NAMALWA (cell line): ENCODE data around the gene LSM12.

Experiments used
- DNase-seq: peaks from one replicate; pipeline ENCODE4 v3.0.0-alpha.2; 2015; ENCODE audit warnings: low spot score

The LSM12 gene

GRCh38 chr17:44095647-44096496, 29.4 kb upstream of the LSM12 start:
- DNase-seq: peak; percentile 56

DNA sequence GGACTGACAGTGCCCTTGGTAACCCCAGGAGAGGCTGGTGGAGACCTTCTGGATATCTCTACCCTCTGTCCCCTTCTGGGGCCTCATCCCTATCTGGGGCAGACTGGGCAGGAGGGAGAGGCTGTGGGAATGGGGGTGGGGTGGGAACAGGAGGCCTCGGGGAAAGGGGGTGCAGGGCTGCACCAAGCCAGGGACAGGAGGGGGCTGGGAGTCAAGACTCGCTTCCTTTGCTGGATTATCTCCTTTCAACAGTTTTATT, 28.8 kb upstream of the LSM12 start:
- DNase-seq: no peak

GRCh38 chr17:44094701-44095387, 28.4 kb upstream of the LSM12 start:
- no peak for DNase-seq

GRCh38 chr17:44093231-44093900, 26.9 kb upstream of the LSM12 start:
- DNase-seq: no peak

DNA sequence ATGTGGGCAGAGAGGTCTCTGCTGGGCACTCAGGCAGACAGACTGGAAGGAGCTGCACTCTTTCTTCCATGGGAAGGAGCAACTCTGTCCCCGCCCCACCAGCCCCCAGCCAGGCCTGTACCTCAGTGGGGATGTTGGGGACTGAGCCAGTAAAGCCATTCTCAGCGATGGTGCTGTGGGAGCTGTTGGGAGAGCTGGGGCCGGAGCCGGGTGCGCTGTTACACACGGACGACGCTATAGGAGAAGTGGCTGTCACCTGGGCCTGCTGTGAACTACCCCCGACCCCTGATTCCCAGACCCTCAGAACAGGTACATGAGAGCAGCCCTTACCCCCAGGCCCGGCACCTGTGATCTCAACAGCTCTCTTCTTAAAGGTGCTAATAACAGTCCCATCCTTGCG, 25.6 kb upstream of the LSM12 start:
- DNase-seq: no peak

- no peak for DNase-seq
These were observed 24.9 kb upstream of the LSM12 start for GRCh38 chr17:44091200-44091997.

- no peak for DNase-seq
These were observed 21.8 kb upstream of the LSM12 start for GRCh38 chr17:44088254-44088653.

GRCh38 chr17:44087319-44087718, 20.8 kb upstream of the LSM12 start:
- no peak for DNase-seq

DNA sequence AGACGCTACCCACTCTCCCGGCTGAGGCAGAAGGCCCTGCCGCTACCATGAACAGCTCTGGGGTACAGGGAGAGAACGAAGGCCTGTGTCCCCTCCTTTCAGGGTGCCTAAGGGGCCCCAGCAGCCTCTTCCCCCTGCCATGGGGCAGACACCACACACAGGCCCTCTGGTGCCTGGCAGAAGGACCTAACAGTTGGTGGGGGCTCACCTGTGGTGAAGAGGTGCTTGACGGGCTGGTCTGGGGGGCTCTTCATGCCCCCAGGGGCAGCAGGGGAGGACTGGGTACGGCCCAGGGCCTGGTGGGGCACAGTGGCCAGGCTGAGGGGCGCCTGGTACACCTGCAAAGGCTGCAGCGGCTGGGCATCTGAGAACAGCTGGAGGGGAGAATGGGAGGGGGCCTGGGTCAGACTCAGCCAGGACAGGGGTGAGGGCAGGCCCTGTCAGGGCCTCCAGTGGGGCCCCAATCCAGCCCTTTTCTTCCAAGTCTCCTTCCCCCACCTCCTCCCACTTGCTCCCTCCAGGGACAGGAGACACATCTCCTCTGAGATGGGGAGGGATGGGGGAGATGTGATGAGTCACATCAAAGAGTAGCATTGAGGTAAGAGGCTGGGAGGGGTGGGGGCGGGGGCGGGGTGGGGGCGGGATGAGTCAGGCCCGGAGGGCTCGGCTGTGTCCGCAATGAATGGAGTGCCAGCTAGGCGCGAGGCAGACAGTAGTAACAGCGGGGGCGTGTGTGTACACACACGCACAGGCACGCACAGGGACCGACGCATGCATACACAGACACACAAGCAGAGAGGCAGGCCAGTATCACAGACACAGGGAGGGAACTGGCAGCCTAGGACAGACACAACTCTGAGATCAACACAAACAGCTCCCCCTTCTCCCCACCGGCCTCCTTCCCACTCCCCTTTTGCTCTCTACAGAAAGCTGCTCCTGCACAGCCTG, 20.2 kb upstream of the LSM12 start:
- no peak for DNase-seq

GRCh38 chr17:44085908-44086307, 19.4 kb upstream of the LSM12 start:
- no peak for DNase-seq

GRCh38 chr17:44084921-44085320, 18.4 kb upstream of the LSM12 start:
- no peak for DNase-seq

- peak; percentile 37 for DNase-seq
These were observed 17.7 kb upstream of the LSM12 start for GRCh38 chr17:44084131-44084538.

DNA sequence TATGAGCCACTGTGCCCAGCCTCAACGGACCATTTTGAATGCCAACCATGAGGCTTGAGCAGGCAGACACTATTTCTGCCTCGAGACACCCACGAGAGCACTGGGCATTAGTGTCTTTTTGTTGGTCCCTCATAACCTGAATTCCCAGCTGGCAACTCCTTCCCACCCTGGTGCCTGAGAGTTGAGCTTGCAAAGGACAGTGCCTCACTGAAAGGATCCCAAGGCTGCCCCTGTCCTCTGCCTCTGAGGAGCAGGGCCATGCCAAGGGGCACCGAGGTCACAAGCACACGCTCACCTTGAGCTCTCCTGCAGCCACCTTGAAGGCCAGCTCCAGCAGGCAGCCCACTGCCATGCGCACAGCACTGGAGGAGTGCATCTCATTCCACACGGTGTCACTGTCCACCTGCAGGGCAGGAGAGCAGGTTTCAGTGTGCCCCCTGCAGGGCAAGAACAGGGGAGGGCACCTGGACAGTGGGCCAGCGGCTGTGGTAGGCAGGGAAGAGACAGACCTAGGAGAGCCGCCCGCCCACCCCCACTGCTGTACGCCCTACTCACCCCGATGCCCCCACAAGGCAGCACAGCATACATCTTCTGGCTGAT, 16.9 kb upstream of the LSM12 start:
- DNase-seq: no peak

DNA sequence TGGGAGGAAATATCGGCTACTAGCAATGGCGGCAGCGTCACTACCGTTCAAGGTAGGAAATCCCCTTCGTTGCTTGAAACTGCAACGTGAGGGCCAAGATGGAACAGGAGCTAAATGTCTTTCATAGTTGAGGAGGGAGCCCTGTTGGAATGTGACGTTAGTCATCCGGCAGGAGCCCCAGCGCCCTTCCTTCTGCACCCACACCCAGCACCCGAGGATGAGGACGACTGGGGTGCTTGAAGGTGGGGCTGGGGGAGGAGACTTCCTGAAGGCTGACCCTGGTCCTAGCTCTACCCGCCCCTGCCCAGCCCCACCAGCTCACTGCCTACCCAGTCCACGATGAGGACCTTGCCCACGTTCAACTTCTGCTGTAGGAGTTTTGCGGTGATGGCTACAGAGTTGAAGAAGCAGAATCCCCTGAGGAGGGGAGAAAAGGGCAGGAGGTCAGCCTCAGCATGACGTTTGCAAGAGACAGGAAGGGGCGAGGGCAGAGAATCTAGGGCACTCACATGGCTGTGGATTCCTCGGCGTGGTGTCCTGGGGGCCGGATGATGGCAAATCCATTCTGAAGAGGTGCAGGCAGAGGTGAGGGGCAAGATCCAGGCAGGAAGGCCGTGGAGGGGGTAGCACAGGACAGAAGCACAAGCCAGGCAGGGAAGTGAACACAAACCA, 15.9 kb upstream of the LSM12 start:
- DNase-seq: no peak

DNA sequence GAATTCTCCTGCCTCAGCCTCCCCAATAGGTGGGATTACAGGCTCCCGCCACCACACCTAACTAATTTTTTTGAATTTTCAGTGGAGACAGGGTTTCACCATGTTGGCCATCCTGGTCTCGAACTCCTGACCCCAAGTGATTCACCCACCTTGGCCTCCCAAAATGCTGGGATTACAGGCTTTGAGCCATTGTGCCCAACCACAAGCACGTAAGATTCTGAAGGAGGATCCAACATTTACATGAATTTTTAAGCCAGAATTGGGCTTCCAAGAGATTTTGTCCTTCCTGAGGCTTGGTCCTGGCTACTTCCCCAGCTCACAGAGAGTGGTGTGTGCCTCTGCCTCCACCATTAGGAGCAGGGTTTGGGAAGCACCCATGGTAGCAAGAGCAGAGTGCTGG, 15.2 kb upstream of the LSM12 start:
- no peak for DNase-seq

GRCh38 chr17:44079877-44080821, 13.7 kb upstream of the LSM12 start:
- DNase-seq: peak; percentile 50

DNA sequence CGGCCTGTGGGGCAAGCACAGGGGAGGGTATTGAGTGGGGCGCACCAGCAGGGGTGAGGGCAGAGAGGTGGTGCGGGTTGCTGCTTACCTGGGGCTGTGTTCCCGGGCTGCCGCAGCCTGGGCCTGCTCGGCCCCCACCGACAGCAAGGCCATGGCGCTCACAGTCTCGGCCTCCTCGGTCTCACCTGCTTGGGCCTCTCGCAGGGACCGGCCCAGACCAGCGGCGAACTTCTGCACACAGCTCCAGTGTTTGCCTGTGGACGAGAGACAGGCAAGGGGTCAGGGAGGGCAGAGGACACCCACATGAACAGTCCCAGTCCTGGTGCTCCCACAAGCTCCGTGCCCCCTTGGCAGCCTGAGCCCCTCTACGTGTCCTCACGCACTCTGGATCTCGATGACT, 11.9 kb upstream of the LSM12 start:
- no peak for DNase-seq

DNA sequence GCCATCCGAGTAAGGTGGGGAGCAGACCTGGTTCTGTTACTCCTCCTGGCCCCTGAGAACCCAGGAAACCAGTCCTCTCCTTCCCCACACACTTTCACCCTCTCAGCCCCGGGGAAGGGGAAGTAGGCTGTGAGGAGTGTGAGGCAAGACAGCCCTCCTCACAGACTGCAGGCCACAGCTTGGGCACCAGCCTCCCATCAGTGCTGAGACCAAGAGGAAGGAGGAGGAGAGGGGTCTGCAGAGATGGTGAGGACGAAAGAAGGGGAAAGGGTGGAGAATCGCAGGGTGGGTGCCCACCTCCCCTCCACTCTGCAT, 11.1 kb upstream of the LSM12 start:
- DNase-seq: no peak
